Colonic mucosa (tissue), 4 donors: ENCODE data around the gene PCDHB12. TPM values are rescaled to one million over a fixed set of nuclear protein-coding genes. Genes with fewer than 3 reads are reported as not detected.
"Not testable (repeated sequence)": the region's sequence is repeated elsewhere in the genome, so short reads cannot be mapped to it uniquely, and the experiment has no call there.

Source experiments
- DNase-seq: peaks from one replicate; pipeline ENCODE4 v3.0.0-alpha.2; 2020
- H3K27ac ChIP-seq: fragments of 200-600 bp; one replicate; pipeline ENCODE4 v1.8.0; 2021
- H3K27me3 ChIP-seq: fragments of 200-600 bp; one replicate; pipeline ENCODE4 v1.8.0; 2021
- H3K36me3 ChIP-seq: fragments of 200-600 bp; one replicate; pipeline ENCODE4 v1.8.0; 2021
- H3K4me1 ChIP-seq: fragments of 200-600 bp; one replicate; pipeline ENCODE4 v1.8.0; 2021; ENCODE audit warnings: mild to moderate bottlenecking
- H3K4me3 ChIP-seq: fragments of 200-600 bp; one replicate; pipeline ENCODE4 v1.8.0; 2021
- H3K9ac ChIP-seq, 2 donors: one replicate each; pipeline ENCODE4 v1.7.0; 2013; ENCODE audit warnings: control low read depth in 2 of 2, low read depth in 2 of 2, low read length in 2 of 2
- H3K9me3 ChIP-seq: fragments of 200-600 bp; one replicate; pipeline ENCODE4 v1.8.0; 2021
- intact Hi-C: fragments of 100-400 bp; cut with DNase I; formaldehyde crosslinking; loops from one replicate; pipeline ENCODE4 v1.14.1; 2022
- total RNA-seq, 2 donors: library from RNA; stranded (reverse); fragmentation: NEBNext Ultra II Directional in 1 of 2; extraction: Animal tissue kit (Norgen Biotek cat#: 25700) in 1 of 2; gene quantifications; one replicate each; pipeline ENCODE4 v1.2.1, GENCODE V29; 2021
- TF ChIP-seq, protein P1 (sequence below): fragments of 200-600 bp; IDR thresholded peaks from one replicate; pipeline ENCODE4 v1.8.0; 2022; ENCODE audit warnings: antibody characterized with exemption, mild to moderate bottlenecking
- donor health status: healthy.
- donor health status: DM: no; HTN: no; CAD: no.
- donor health status: DM: no; HTN: no; CAD: no.

PCDHB12 gene
- total RNA-seq, 2 donors from 2014 or later = 0.40 to 0.56 TPM

DNA sequence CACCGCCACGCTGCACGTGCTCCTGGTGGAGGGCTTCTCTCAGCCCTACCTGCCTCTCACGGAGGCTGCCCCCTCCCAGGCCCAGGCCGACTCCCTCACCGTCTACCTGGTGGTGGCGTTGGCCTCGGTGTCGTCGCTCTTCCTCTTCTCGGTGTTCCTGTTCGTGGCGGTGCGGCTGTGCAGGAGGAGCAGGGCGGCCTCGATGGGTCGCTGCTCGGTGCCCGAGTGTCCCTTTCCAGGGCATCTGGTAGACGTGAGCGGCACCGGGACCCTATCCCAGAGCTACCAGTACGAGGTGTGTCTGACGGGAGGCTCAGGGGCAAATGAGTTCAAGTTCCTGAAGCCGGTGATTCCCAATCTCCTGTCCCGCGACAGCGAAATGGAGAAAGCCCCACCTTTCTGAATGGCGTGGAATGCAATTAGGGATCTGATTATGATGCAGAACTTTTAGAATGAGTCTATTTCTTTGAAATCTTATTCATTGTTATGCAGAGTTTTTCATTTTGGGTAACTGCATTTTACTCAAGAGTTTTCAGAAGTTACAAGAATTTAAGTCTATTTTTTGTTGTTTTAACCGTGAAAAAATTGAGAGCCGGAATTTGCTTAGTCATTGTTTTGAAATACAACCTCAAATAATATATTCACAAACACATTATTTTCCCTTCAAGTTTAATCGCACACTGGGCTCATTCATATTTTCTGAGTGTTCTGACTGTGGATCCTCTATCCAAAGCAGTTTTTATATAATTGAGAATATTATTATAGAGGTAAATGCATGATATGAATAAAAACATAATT lies 28.2 kb downstream of the PCDHB12 start:
- H3K4me1 ChIP-seq = no peaks in the 10 kb centered on the region
- TF ChIP-seq, protein P1, sequence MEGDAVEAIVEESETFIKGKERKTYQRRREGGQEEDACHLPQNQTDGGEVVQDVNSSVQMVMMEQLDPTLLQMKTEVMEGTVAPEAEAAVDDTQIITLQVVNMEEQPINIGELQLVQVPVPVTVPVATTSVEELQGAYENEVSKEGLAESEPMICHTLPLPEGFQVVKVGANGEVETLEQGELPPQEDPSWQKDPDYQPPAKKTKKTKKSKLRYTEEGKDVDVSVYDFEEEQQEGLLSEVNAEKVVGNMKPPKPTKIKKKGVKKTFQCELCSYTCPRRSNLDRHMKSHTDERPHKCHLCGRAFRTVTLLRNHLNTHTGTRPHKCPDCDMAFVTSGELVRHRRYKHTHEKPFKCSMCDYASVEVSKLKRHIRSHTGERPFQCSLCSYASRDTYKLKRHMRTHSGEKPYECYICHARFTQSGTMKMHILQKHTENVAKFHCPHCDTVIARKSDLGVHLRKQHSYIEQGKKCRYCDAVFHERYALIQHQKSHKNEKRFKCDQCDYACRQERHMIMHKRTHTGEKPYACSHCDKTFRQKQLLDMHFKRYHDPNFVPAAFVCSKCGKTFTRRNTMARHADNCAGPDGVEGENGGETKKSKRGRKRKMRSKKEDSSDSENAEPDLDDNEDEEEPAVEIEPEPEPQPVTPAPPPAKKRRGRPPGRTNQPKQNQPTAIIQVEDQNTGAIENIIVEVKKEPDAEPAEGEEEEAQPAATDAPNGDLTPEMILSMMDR = no peak
- H3K27ac ChIP-seq = no peak overlapping the region
- H3K9me3 ChIP-seq = peaks cover 12% of the 10 kb centered on the region
- DNase-seq = no peak
- intact Hi-C loops = no loop called here
- H3K27me3 ChIP-seq = no peaks in the 10 kb centered on the region
- H3K36me3 ChIP-seq = no peaks in the 10 kb centered on the region
- no peak overlapping the region for H3K9ac ChIP-seq
- no peak overlapping the region for H3K4me3 ChIP-seq

DNA sequence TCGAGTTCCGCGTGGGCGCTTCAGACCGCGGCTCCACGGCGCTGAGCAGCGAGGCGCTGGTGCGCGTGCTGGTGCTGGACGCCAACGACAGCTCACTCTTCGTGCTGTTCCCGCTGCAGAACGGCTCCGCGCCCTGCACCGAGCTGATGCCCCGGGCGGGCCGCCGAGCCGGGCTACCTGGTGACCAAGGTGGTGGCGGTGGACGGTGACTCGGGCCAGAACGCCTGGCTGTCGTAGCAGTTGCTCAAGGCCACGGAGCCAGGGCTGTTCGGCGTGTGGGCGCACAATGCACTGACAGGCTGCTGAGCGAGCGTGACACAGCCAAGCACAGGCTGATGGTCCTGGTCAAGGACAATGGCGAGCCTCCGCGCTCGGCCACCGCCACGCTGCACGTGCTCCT lies 33.0 kb downstream of the PCDHB12 start:
- no peak for DNase-seq
- H3K27me3 ChIP-seq = no peaks in the 10 kb centered on the region
- H3K36me3 ChIP-seq = no peaks in the 10 kb centered on the region
- H3K9ac ChIP-seq = no peak overlapping the region
- no peak overlapping the region for H3K27ac ChIP-seq
- TF ChIP-seq, protein P1 = no peak
- no peak overlapping the region for H3K4me3 ChIP-seq
- intact Hi-C loops = no loop called here
- peaks cover 13% of the 10 kb centered on the region for H3K9me3 ChIP-seq
- no peaks in the 10 kb centered on the region for H3K4me1 ChIP-seq

DNA sequence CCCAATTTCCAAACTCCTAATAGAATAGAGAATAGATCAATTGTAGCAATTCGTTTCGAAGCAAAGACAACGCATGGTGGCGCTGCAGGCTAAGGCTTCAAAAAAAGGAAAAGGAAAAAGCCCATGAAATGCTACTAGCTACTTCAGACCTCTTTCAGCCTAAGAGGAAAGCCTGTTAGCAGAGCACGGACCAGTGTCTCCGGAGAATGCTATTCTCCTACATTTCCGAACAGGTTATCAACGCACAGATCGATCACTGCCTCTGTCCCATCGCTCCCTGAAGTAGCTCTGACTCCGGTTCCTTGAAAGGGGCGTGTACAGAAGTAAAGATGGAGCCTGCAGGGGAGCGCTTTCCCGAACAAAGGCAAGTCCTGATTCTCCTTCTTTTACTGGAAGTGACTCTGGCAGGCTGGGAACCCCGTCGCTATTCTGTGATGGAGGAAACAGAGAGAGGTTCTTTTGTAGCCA lies 36.8 kb downstream of the PCDHB12 start, which contains the start of gene PCDHB15:
PCDHB15 (plus strand) TSS at position 146 of the 468 bp plus-strand sequence; CDS start at position 330, 184 bp downstream.
- Histone ChIP-seq H3K27ac (no peak within 1 kb of the TSS), H3K9me3 (peaks cover 11% of the 10 kb centered on the region), H3K36me3 (no peaks in the 10 kb centered on the region), H3K27me3 (no peaks in the 10 kb centered on the region), H3K9ac (no peak within 1 kb of the TSS), H3K4me3 (no peak within 1 kb of the TSS), H3K4me1 (no peaks in the 10 kb centered on the region)
- intact Hi-C loops = no loop called here
- TF ChIP-seq, protein P1 = no peak
- no peak for DNase-seq

DNA sequence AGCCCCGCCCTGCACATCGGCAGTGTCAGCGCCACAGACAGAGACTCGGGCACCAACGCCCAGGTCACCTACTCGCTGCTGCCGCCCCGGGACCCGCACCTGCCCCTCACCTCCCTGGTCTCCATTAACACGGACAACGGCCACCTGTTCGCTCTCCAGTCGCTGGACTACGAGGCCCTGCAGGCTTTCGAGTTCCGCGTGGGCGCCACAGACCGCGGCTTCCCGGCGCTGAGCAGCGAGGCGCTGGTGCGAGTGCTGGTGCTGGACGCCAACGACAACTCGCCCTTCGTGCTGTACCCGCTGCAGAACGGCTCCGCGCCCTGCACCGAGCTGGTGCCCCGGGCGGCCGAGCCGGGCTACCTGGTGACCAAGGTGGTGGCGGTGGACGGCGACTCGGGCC lies 38.5 kb downstream of the PCDHB12 start:
- H3K4me1 ChIP-seq, H3K9ac ChIP-seq, H3K36me3 ChIP-seq, intact Hi-C loops, DNase-seq, H3K27me3 ChIP-seq, H3K4me3 ChIP-seq, H3K9me3 ChIP-seq, H3K27ac ChIP-seq: not testable (repeated sequence)

DNA sequence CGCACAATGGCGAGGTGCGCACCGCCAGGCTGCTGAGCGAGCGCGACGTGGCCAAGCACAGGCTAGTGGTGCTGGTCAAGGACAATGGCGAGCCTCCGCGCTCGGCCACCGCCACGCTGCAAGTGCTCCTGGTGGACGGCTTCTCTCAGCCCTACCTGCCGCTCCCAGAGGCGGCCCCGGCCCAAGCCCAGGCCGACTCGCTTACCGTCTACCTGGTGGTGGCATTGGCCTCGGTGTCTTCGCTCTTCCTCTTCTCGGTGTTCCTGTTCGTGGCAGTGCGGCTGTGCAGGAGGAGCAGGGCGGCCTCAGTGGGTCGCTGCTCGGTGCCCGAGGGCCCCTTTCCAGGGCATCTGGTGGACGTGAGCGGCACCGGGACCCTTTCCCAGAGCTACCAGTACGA lies 38.9 kb downstream of the PCDHB12 start:
- H3K4me3 ChIP-seq, H3K4me1 ChIP-seq, H3K9ac ChIP-seq, H3K27me3 ChIP-seq, H3K36me3 ChIP-seq, H3K9me3 ChIP-seq, H3K27ac ChIP-seq, DNase-seq, intact Hi-C loops: not testable (repeated sequence)

DNA sequence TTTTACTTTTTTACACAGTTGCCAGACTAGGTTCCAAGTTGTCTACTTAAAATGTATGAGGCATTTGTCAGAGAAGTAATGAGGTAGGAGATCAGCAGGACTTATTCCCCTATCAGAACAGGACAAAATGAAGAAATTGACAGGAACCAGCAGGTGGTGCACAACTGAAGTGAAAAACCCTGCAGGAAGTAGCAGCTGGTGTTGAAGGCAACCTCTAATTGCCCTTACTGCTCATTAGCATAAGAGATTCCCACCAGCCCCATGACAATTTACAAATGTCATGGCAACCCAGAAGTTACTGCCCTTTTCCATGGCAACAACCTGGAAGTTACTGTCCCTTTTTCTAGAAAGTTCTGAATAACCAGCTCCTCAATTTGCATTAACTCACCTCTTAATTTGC lies 42.1 kb downstream of the PCDHB12 start:
- Histone ChIP-seq H3K36me3 (no peaks in the 10 kb centered on the region), H3K9ac (no peak overlapping the region), H3K27me3 (no peaks in the 10 kb centered on the region), H3K4me1 (no peaks in the 10 kb centered on the region), H3K9me3 (peaks cover 8% of the 10 kb centered on the region), H3K27ac (no peak overlapping the region), H3K4me3 (no peak overlapping the region)
- TF ChIP-seq, protein P1 = no peak
- intact Hi-C loops = no loop called here
- no peak for DNase-seq
